GM18870 (cell line): ENCODE measurements around the gene GREM1.

ENCODE experiments used
- ATAC-seq: cut with Tn5 transposase; IDR thresholded peaks from one replicate; pipeline ENCODE4 v1.9.1; 2021; ENCODE audit warnings: moderate library complexity; ENCODE audit not compliant: unreplicated experiment

Gene GREM1

GRCh38 chr15:32730677-32731654 is 13.2 kb downstream of the GREM1 start:
- ATAC-seq, result no peak

- ATAC-seq, result no peak
Measured at GRCh38 chr15:32732574-32733157, 14.9 kb downstream of the GREM1 start.

GRCh38 chr15:32733281-32733680 is 15.5 kb downstream of the GREM1 start:
- ATAC-seq, result no peak

GRCh38 chr15:32735989-32736700 is 18.3 kb downstream of the GREM1 start:
- no peak for ATAC-seq

GRCh38 chr15:32736701-32737061 is 18.9 kb downstream of the GREM1 start:
- no peak for ATAC-seq

GRCh38 chr15:32737304-32737703 is 19.5 kb downstream of the GREM1 start:
- ATAC-seq, result no peak

GRCh38 chr15:32738666-32739065 is 20.9 kb downstream of the GREM1 start:
- no peak for ATAC-seq

- no peak for ATAC-seq
Measured at GRCh38 chr15:32739522-32740063, 21.8 kb downstream of the GREM1 start.

GRCh38 chr15:32743411-32744140 is 25.8 kb downstream of the GREM1 start:
- ATAC-seq, result no peak

GRCh38 chr15:32746116-32746857 is 28.5 kb downstream of the GREM1 start:
- ATAC-seq, result no peak

GRCh38 chr15:32747921-32748342 is 30.1 kb downstream of the GREM1 start:
- ATAC-seq, result no peak

GRCh38 chr15:32750979-32751378 is 33.2 kb downstream of the GREM1 start:
- no peak for ATAC-seq

GRCh38 chr15:32757426-32757825 is 39.6 kb downstream of the GREM1 start:
- no peak for ATAC-seq

GRCh38 chr15:32763295-32763694 is 45.5 kb downstream of the GREM1 start:
- ATAC-seq, result no peak

- no peak for ATAC-seq
Measured at GRCh38 chr15:32765236-32765635, 47.4 kb downstream of the GREM1 start.

GRCh38 chr15:32766101-32766500 is 48.3 kb downstream of the GREM1 start:
- ATAC-seq, result no peak

GRCh38 chr15:32767236-32767635 is 49.4 kb downstream of the GREM1 start:
- no peak for ATAC-seq

GRCh38 chr15:32774022-32774421 is 56.2 kb downstream of the GREM1 start:
- ATAC-seq, result no peak

- no peak for ATAC-seq
Measured at GRCh38 chr15:32775103-32775502, 57.3 kb downstream of the GREM1 start.
